Duodenal mucosa (tissue), 2 donors: ENCODE results near the gene DYNC1I2.
"Not testable (repeated sequence)": the region's sequence is repeated elsewhere in the genome, so short reads cannot be mapped to it uniquely, and the experiment has no call there.

Experiments used
- H3K27ac ChIP-seq: one replicate; pipeline ENCODE4 v1.7.0; 2013; ENCODE audit warnings: low read depth, low read length
- H3K27me3 ChIP-seq, 2 donors: one replicate each; pipeline ENCODE4 v1.7.0; 2013; ENCODE audit warnings: low read length in 2 of 2, control low read depth in 1 of 2; ENCODE audit not compliant: insufficient read depth in 2 of 2, control insufficient read depth in 1 of 2
- H3K36me3 ChIP-seq, 2 donors: one replicate each; pipeline ENCODE4 v1.7.0; 2013; ENCODE audit warnings: low read length in 2 of 2, control low read depth in 1 of 2; ENCODE audit not compliant: insufficient read depth in 2 of 2, control insufficient read depth in 1 of 2
- H3K4me1 ChIP-seq, 2 donors: one replicate each; pipeline ENCODE4 v1.7.0; 2013; ENCODE audit warnings: low read length in 2 of 2, control low read depth in 1 of 2; ENCODE audit not compliant: insufficient read depth in 2 of 2, control insufficient read depth in 1 of 2
- H3K4me3 ChIP-seq, 2 donors: one replicate each; pipeline ENCODE4 v1.7.0; 2013; ENCODE audit warnings: low read length in 2 of 2, low read depth in 1 of 2
- H3K9ac ChIP-seq, 2 donors: one replicate each; pipeline ENCODE4 v1.7.0; 2013; ENCODE audit warnings: low read length in 2 of 2, low read depth in 1 of 2
- H3K9me3 ChIP-seq, 2 donors: one replicate each; pipeline ENCODE4 v1.7.0; 2013; ENCODE audit warnings: low read length in 2 of 2, control low read depth in 1 of 2; ENCODE audit not compliant: control insufficient read depth in 1 of 2

DYNC1I2 gene

DNA sequence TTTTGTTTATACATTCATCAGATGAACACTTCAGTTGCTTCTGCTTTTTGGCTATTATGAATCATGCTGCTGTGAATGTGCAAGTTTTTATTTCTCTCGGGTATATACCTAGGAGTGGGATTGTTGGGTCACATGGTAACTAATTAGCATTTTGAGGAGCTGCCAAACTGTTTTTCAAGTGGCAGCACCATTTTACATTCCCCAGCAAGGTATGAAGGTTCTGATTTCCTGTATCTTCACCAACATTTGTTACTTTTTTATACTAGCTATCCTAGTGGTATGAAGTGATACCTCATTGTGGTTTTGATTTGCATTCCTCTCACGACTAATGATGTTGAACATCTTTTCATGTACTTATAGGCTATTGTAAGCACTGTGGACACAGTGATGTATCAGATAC, 53.9 kb downstream of the DYNC1I2 start:
- no peaks in the 10 kb centered on the region for H3K27me3 ChIP-seq
- H3K36me3 ChIP-seq: peaks cover 37 to 50% of the 10 kb centered on the region in 2 donors
- H3K27ac ChIP-seq: no peak overlapping the region
- H3K4me3 ChIP-seq: no peak overlapping the region
- no peak overlapping the region for H3K9ac ChIP-seq
- no peaks in the 10 kb centered on the region for H3K4me1 ChIP-seq
- no peaks in the 10 kb centered on the region for H3K9me3 ChIP-seq

DNA sequence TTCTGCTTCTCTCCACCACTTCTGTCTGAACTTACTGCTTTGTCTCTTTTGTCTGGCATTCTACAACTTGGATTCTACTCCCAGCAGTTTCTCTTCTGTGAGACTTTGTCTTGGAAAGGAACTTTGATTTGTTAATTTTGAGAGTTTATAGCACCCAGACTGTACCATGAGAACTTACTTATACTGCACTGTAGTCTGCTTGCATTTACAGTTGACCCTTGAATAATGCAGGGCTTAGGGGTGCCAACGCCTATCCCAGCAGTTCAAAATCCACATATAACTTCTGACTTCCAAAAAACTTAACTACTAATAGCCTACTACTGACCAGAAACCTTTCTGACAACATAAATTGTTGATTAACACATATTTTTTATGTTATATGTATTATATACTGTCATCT, 55.5 kb downstream of the DYNC1I2 start:
- Histone ChIP-seq H3K27me3 (no peaks in the 10 kb centered on the region), H3K36me3 (peaks cover 38 to 57% of the 10 kb centered on the region in 2 donors), H3K9me3 (no peaks in the 10 kb centered on the region), H3K4me1 (no peaks in the 10 kb centered on the region), H3K27ac (no peak overlapping the region), H3K9ac (no peak overlapping the region), H3K4me3 (no peak overlapping the region)

DNA sequence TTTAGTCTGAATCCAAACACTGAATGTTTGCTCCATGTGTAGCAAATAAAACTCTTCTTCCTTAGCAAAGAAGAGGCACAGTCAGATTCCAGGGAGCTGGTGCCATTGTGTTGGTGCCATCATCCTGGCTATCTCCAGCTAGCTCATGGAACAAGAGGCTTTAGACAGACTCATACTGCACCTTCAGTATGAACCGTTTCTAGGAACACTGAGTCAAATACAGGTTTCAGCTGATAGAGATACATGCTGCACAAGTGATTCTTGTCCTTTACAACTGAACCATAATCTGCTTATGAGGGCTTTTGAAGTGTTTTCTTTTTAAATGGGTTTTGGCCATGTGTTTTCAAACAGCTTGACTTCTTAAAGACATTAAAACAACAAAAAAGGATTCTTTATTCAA, 57.9 kb downstream of the DYNC1I2 start:
- Histone ChIP-seq H3K36me3 (peaks cover 33 to 62% of the 10 kb centered on the region in 2 donors), H3K4me1 (no peaks in the 10 kb centered on the region)

DNA sequence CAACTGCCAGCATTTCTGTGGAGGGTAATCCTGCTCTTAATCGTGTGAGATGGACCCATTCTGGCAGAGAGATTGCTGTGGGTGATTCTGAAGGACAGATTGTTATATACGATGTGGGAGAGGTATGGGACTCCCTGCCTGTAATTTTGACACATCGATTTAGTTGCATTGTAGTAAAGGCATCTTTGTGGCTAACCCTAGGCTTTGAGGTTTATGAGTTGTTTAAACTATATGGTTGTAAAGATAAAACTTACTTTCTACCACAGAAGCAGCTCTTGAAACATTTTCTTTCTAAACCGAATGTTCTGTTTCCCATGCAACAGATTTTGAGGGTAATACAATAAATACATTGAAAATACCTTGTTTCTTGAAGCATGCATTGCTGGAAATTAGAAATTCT, 58.5 kb downstream of the DYNC1I2 start:
- Histone ChIP-seq H3K9ac (no peak overlapping the region), H3K27ac (no peak overlapping the region), H3K4me1 (no peaks in the 10 kb centered on the region), H3K27me3 (no peaks in the 10 kb centered on the region), H3K4me3 (no peak overlapping the region), H3K9me3 (no peaks in the 10 kb centered on the region), H3K36me3 (peaks cover 37 to 68% of the 10 kb centered on the region in 2 donors)

More for the DNA sequence above, 57.9 kb downstream of the DYNC1I2 start:
- Histone ChIP-seq H3K27ac (no peak overlapping the region), H3K4me3 (no peak overlapping the region), H3K9me3 (no peaks in the 10 kb centered on the region), H3K9ac (no peak overlapping the region), H3K27me3 (no peaks in the 10 kb centered on the region)

DNA sequence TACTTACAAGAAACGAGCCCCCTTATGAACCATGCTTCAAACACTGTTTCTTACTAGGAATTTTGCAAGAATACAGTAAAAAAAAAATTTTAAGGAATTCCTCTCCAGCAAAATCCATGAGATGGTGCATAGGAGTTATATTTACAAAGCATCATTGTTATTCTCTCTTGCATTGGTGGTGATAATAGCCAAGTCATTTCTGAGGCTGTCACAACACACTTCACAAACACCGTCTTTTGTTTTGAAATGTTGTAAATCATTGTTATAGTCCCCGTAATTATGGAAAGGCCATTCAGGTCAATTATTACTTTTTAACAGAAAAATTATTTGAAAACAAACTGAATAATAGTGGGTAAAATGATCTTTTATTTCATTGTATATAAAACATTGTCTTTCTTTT, 60.1 kb downstream of the DYNC1I2 start:
- Histone ChIP-seq H3K27me3 (no peaks in the 10 kb centered on the region), H3K36me3 (peaks cover 33 to 72% of the 10 kb centered on the region in 2 donors), H3K9ac (no peak overlapping the region), H3K4me3 (no peak overlapping the region), H3K27ac (no peak overlapping the region), H3K4me1 (no peaks in the 10 kb centered on the region), H3K9me3 (no peaks in the 10 kb centered on the region)

DNA sequence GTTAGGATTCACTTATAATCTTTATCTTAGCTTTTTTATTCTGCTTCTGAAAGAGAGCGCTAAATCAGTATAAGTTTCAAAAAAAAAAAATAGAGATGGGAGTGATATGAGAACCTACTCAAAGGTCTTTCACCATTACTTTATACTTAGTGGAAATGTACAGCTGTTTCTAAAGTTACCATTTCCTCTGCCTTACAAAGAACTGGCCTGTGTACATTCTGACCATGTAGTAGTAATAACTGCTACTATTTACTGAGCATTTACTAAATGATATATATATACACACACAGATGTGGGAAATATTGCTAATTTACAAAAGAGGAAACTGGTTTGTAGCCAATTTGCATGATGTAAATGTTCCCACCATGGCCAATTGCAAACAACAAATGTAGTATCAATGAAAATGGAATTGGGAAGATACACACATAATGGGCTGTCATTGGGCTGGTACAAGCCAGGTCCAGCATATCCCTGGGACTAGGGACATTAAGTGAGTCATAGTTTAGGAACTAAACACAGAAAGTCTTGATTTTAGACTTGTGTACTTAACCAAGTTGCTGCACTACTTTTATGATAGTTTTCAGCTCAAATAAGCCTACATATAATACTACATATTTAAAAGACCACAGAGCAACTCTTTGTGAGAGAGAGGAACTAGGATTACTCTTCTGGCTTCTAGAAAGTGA, 67.1 kb downstream of the DYNC1I2 start:
- no peaks in the 10 kb centered on the region for H3K27me3 ChIP-seq
- H3K36me3 ChIP-seq: peaks cover 10 to 31% of the 10 kb centered on the region in 2 donors
- H3K27ac ChIP-seq: no peak overlapping the region
- no peak overlapping the region for H3K9ac ChIP-seq
- H3K9me3 ChIP-seq: no peaks in the 10 kb centered on the region
- no peak overlapping the region for H3K4me3 ChIP-seq
- no peaks in the 10 kb centered on the region for H3K4me1 ChIP-seq

DNA sequence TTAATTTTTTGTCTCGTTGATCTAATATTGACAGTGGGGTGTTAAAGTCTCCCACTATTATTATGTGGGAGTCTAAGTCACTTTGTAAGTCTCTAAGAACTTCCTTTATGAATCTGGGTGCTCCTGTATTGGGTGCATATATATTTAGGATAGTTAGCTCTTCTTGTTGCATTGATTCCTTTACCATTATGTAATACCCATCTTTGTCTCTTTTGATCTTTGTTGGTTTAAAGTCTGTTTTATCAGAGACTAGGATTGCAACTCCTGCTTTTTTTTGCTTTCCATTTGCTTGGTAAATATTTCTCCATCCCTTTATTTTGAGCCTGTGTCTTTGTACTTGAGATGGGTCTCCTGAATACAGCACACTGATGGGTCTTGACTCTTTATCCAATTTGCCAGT, 71.5 kb downstream of the DYNC1I2 start:
- not testable (repeated sequence) for H3K9ac ChIP-seq, H3K27me3 ChIP-seq, H3K9me3 ChIP-seq, H3K4me3 ChIP-seq, H3K4me1 ChIP-seq, H3K27ac ChIP-seq
- H3K36me3 ChIP-seq: peaks cover 0 to 14% of the 10 kb centered on the region in 2 donors

DNA sequence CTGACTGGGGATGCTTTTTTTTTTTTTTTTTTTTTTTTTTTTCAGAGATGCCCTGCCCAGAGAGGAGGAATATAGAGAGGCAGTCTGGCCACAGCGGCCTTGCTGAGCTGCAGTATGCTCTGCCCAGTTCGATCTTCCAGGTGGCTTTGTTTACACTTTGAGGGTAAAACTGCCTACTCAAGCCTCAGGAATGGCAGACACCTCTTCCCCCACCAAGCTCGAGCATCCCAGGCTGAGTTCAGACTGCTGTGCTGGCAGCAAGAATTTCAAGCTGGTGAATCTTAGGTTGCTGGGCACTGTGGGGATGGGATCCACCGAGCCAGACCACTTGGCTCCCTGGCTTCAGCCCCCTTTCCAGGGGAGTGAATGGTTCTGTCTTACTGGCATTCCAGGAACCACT, 73.9 kb downstream of the DYNC1I2 start:
- H3K36me3 ChIP-seq, H3K27me3 ChIP-seq, H3K4me1 ChIP-seq, H3K4me3 ChIP-seq, H3K9me3 ChIP-seq, H3K9ac ChIP-seq, H3K27ac ChIP-seq: not testable (repeated sequence)

DNA sequence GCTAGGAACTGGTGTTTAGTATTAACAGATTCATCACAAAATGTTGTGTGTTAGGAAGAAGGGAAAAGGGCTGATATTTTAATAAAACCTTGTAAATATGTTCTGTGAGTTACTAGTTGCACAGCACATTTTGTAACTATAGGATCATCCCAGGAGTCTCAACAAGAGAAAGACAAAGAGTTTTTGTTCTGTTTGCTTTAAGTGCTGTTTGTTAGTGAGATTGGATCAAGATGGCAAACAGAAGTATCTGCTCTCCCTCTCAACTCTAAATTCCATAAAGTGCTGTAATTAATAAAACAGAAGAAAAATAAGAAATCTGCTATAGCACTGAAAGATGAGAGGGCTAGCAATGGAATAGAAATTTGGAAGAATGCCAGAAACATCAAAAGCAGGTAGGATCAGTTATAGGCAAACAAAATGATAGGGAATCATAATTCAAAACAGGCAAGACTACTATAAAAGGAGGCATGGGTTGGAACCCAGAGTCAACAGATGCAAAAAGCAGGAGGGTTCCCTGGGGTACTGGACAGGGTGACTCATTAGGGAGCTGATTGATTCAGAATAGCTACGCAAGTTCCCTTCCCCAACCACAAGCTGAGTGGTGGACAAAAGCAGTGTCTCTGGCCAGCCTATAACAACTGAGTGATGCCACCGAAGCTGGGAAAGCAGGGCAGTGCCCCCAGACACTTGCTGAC, 75.8 kb downstream of the DYNC1I2 start:
- Histone ChIP-seq H3K27ac (no peak overlapping the region), H3K4me3 (no peak overlapping the region), H3K9me3 (no peaks in the 10 kb centered on the region), H3K36me3 (peaks cover 0 to 10% of the 10 kb centered on the region in 2 donors), H3K4me1 (no peaks in the 10 kb centered on the region), H3K9ac (no peak overlapping the region), H3K27me3 (no peaks in the 10 kb centered on the region)

DNA sequence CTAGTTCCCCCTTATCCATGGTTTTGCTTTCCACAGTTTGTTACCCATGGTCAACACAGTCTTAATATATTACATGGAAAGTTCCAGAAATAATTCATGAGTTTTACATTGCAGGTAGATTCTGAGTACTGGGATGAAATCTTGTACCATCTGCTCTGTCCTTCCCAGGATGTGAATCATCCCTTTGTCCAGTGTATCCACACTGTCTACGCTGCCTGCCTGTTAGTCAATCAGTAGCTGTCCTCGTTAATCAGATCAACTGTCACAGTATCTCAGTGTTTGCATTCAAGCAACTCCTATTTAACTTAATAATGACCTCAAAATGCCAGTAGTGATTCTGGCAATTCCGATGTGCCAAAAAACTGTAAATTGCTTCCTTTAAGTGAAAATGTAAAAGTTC, 76.3 kb downstream of the DYNC1I2 start:
- Histone ChIP-seq H3K36me3 (peaks cover 0 to 10% of the 10 kb centered on the region in 2 donors), H3K27me3 (no peaks in the 10 kb centered on the region), H3K4me3 (no peak overlapping the region), H3K27ac (no peak overlapping the region), H3K4me1 (no peaks in the 10 kb centered on the region), H3K9me3 (no peaks in the 10 kb centered on the region), H3K9ac (no peak overlapping the region)
